Measurements from ENCODE around the gene TTC3.
A peak's percentile ranks its signal among the peaks of the same experiment; 100 is the strongest.

Gene TTC3

DNA sequence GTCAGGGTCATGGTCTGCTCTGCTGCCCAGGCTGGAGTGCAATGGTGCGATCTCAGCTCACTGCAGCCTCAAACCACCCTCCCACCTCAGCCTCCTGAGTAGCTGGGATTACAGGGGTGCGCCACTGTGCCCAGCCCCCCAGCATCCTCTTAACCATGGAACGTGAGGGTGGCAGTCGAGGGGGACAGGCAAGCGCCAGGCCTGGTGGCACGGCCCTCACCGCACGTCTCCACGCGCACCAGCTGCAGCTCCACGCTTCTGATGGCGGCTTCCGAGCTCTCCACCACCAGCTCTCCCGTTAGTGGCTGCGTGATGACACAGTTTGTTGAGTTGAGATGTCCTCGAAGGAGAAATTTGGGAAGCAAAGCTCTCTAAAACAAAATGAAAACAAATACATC, 154.9 kb downstream of the TTC3 start:
- no peak for FAIRE-seq

GRCh38 chr21:37230632-37231248, 157.7 kb downstream of the TTC3 start:
- FAIRE-seq = no peak

DNA sequence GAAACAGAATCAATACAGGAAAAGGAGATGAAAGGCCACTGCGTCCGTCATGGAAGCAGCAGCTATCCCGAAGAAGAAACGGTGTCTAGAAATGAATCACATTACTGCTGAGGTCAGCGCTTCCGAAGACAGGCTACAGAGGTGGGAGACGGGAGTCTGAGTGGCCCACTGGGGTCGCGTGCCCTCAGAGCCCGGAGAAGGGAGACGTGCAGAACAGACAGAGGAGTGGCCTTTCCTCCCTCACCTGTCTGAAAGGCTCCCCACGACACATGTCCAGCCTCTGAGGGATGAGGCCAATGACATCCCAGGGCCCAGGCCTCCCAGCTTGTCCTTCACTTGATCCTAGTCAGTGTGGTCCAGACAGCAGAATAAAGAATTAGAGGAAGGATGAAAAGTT, 158.2 kb downstream of the TTC3 start:
- FAIRE-seq = no peak

GRCh38 chr21:37231671-37232070, 158.6 kb downstream of the TTC3 start:
- no peak for FAIRE-seq

DNA sequence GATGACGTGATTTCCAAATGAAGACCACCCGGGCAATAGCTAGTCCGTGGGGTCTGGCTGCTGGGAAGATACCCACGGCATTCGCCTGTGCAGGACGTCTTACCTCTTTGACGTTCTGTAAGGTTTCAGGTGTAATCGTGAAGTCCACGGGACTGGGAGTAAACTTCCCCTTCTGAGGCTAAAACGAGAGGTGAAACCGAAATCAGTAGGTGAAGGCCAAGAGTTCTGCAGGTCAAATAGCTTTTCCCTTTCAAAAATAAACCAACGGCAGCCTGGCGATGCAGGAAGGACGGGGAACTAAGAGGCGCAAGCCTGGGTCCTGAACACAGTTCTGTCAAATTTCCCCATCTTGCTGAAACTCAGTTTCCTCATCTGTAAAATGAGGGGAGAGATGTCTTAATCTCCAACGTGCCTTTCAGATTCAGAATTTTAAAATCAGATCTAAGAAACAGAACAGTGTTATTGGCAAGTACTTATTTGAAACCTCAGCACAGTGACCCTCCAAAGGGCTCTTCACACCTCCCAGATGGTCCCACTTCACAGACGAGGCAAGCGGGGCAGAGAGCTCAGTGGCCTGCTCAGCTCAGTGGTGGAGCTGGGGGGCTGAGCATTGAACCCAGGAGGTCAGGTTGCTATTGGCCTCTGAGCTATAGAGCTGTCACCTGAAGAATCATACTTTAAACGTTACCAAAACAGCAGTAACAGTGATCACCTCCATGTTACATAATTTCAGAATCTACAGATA, 159.4 kb downstream of the TTC3 start:
- FAIRE-seq = no peak

DNA sequence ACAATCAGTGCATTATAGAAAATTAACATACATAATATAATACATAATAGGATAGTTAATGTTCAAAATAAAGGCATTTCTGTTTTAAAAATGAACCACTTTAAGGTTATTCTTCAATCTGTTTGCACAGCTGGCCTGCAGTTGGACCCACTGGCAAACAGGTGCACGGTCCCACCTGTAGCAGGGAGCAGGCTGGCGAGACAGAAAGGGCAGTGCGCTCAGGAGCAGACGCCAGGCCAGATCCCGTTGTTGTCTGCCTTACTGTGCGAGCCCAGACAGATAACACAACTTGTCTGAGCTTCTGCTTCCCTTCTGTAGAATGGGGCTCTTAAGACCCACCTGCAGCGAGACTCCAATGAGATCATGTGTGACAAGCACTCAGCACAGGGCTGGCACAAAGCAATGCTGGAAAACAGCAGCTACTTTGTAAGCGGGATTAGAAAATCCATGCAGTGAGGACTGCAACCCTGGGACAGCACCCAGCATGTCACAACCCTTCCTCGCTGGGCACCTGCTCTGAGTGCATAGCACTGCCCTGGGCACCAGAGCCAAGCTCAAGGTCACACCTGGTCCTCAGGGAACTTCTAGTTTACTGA, 160.6 kb downstream of the TTC3 start:
- FAIRE-seq = no peak

- no peak for FAIRE-seq
Measured at GRCh38 chr21:37237346-37237745, 164.3 kb downstream of the TTC3 start.

DNA sequence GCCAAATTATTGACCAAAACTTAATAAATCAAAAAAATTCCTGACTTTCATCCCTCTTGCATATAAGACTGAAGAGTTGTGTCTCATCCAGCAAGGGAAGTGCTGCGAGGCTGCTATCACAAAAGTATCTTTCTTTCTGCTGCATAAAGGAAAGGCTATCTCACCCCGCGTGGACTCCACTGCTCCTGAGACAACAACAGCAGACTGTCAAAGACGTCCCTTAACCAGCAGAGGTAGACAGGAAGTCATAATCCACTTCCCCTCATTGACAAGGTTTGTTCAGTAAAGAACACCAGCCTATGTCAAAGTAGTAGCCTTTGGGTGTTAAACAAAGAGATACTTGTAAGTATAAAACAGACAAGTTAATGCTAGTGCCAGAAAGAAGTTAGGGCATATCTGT, 164.7 kb downstream of the TTC3 start:
- FAIRE-seq = no peak

GRCh38 chr21:37240978-37241377, 167.9 kb downstream of the TTC3 start:
- FAIRE-seq = no peak

- FAIRE-seq = no peak
Measured at GRCh38 chr21:37241426-37241825, 168.4 kb downstream of the TTC3 start.

DNA sequence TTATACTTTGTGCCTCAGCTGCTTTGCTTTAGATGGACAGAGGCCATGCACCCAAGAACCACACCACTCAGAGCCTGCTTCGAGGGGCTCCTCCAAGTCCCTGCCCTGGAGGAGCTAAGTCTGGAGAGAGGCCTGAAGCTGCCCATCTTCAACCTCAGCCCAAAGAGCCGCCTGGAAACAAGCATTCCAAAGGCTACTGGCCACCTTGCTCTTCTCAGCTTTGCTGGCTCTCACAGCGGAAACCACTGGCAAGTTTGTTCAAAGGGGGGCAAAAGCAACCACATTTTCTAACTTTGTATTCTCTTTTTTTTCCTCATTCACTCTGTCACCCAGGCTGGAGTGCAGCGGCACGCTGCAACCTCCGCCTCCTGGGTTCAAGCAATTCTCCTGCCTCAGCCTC, 170.9 kb downstream of the TTC3 start:
- FAIRE-seq = no peak

GRCh38 chr21:37244501-37245095, 171.5 kb downstream of the TTC3 start:
- FAIRE-seq = no peak

DNA sequence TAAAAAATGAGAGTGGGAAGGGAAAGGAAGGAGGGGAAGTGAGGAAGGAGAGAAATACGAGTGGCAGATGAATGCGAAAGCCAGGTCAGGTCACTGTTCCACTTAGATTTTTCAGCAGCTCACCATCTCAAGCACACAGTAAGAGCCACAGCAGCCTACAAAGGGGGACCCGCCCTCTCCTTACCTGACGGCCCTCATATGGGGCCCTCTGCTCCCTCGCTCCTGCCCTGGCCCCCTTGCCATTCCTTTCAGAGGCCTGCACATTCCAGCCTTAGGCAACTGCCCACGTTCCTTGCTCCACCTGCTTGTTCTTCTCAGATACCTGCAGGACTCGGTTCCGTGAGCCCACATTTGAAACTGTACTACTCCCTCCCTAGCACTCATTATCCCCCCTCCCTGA, 172.1 kb downstream of the TTC3 start:
- FAIRE-seq = no peak

DNA sequence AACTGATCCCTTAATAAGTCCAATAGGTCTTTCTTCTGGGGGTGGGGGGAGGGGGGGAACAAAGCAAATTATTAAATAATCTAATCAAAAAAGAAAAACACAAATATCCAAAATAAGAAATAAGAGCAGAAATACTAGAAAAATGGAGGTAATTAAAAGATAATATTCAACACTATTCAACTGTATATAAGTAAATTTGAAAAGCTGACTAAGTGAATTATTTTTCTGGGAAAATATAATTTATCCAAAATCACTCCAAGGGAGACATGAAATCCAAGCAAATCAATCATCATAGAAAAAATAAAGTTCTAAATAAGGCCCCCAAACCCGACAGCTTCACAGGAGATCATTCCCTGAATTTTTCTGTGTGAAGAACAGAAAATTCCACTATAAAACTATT, 175.2 kb downstream of the TTC3 start:
- peak; percentile 64 for FAIRE-seq

- no peak for FAIRE-seq
Measured at GRCh38 chr21:37249112-37249904, 176.3 kb downstream of the TTC3 start.

GRCh38 chr21:37251294-37251634, 178.2 kb downstream of the TTC3 start:
- FAIRE-seq = no peak
